HTR-8/SVneo (cell line): ENCODE results near the gene C9orf152.
"Not testable (repeated sequence)": the region's sequence is repeated elsewhere in the genome, so short reads cannot be mapped to it uniquely, and the experiment has no call there.

Source experiments
- DNase-seq: peaks from one replicate; pipeline ENCODE4 v3.0.0; 2011; ENCODE audit warnings: low spot score, mixed read lengths; ENCODE audit not compliant: insufficient read length
- FAIRE-seq: peaks from 2 replicates; lab custom pipeline; 2011; peaks lifted over from hg19 to GRCh38; lab: Jason Lieb, UNC

Gene C9orf152

DNA sequence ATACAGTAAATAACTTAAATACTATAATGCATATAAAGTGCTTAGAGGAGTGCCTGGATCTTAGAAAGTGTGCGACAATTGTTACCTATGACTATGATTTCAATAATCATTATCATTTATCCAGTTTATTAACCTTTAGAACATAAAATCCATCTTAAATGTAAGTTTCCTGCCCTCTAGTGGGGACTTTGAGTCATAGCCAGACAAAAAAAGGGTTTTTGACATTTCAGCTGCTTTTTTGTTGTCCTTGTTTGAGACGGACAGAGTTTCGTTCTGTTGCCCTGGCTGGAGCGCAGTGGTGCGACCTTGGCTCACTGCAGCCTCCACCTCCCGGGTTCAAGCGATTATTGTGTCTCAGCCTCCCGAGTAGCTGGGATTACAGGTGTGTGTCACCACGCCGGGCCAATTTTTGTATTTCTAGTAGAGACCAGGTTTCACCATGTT is 9.7 kb upstream of the C9orf152 start:
- DNase-seq (peak; percentile 26), FAIRE-seq (no peak)

DNA sequence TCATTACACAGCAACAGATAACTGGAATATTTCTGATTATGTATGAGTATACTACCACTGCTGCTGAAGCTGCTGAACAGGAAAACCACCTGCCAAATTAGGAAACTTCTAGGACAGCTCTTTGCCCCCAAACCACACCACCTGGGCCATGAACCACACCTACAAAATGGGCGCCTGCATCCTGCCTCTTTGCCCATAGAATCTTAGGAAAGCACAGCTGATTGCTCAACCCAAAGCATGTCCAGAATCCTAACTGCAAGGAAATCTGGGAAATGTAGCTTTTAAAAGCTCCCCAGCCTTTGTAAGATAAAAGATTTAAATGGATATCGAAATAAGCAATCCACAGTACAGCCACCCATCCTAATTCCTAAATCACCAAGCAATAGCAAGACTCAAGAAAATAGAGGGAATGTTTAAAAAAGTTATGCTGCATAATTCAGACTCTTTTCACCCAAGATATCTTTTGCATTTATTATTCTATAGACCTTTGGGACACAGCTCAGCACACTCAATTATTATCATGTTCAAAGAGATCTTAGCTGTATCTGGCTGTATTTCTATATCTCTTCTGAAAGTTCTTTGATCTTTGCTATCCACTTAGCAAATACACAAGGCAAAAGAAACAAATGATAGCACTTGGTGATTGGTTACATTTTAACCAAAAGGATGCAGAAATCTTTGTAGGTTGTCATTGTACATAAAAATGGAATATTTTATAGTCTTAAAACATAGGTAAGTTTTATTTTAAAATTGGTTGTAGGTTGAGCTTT is 6.8 kb upstream of the C9orf152 start:
- FAIRE-seq (no peak), DNase-seq (no peak)

DNA sequence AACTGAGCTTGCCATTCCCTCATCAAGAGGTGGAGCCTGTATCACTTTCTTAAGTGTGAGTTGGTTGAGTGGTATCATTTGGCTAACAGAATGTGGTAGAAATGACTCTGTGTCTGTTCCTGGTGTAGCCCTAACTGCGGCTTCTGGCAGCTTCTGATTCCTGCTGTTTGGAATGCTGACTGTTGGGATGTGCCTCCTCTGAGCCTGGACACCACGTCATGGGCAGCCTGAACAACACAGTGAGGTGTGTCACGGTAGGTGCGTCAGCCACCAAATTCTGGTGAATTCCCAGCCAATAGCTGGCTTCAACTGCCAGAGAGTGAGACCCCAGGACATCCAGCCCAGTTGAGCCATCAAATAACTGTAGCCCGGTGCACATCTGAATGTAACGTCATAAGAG is 6.1 kb upstream of the C9orf152 start:
- DNase-seq (no peak), FAIRE-seq (no peak)

DNA sequence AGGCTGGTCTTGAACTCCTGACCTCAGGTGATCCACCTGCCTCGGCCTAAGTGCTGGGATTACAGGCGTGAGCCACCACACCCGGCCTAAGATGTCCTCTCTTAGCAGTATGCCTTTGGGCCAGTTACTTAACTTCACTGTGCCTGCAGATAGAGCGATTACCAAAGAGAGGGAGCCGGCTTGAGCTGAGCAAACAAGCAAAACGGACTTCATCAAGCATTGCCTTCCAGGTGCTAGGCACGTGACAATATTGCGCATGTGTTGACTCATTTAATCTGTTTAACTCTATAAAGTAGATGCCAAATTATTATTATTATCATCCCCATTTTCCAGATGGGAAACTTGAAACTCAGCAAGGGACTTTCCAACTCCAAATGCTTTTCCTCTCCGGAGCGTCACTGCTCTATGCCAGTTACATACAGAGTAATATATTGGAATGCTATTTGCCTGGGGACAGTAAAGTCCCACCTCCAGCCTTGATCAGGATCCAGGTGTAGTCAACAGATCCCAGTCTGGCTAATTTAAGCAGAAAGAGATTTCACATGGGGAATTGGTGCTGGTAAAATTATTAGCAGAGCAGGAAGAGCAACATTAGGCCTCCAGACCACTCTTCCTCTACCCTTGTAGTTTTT is 5.6 kb upstream of the C9orf152 start:
- FAIRE-seq = no peak
- DNase-seq = no peak

- FAIRE-seq = no peak
- no peak for DNase-seq
Measured at GRCh38 chr9:110207071-110207641, 803 bp downstream of the C9orf152 start.

- no peak for FAIRE-seq
- DNase-seq = no peak
Measured at GRCh38 chr9:110206389-110206788, 1.6 kb downstream of the C9orf152 start.

GRCh38 chr9:110205612-110206011 is 2.3 kb downstream of the C9orf152 start:
- FAIRE-seq, DNase-seq: not testable (repeated sequence)

- no peak for DNase-seq
Measured at GRCh38 chr9:110202232-110202631, 5.7 kb downstream of the C9orf152 start.

DNA sequence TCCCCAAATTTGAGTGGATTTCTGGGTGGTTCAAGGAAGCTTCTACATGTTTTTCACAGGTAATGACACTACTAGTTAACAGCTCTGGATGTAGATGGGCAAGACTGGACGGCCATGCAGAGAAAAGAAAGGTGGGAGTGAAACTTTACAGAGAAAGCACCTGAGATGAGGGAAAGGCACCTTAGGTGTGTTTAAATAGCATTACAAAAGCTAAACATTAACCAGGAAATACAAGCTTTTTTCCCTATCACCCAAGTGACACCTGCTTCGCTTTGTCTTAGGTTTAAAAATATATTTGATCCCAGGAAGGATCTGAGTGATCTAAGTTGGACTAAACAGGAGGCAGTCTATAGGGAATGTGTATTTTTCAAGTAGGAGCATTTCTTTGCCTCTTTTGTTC is 8.3 kb downstream of the C9orf152 start:
- DNase-seq (no peak), FAIRE-seq (no peak)

More at GRCh38 chr9:110202232-110202631, 5.7 kb downstream of the C9orf152 start:
- FAIRE-seq = no peak

DNA sequence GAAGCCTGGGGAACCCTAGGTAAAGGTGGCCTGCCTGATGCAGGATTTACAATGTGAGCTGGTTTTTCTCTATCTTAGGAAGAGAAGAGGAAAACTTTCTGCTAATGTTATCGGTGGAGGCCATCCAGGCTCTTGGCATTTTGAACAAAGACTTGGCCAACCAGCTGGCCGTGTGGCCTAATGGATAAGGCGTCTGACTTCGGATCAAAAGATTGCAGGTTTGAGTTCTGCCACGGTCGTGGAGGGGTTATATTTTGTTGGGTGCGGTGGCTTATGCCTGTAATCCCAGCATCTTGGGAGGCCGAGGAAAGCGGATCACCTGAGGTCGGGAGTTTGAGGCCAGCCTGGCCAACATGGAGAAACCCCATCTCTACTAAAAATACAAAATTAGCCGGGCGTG is 9.6 kb downstream of the C9orf152 start:
- FAIRE-seq (no peak), DNase-seq (no peak)

DNA sequence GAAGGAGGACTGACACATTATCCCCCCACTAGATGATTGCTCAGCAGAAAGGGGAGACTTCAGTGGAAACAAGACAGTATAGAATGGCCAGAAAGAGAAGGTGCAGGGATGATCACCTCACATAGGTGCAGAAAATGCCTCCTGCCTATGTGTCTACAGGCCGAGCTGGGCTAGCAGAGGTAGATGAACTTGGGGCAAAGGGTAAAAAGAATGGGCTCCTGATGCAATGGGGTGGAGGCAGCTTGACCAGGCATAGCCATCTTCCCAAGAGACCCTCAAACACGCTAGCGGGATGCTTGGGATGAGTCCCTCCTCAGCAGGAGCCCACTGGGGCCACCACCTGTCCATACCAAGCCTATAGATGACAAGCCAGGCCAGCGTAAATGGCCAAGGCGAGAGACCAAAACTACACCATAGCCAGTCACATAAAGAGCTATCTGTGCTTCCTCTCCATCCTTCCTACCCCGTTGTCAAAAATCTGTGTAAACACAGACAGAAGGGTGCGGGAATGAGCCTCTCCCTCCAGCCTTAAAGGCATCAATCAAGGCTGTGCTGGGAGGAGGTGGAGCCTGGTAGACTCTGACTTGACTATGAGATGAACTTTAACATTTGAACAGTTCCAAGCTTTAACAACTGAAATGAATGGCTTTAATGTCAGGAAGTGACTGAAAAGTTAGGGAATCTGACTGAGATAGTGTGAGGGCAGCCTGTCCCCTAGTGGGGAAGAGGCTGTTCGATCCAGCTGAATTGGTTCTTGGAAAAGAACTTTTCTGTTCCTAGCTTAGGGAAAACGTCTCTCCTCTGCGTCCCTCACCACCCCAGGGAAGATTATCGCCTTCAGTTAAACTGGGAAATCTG is 10.4 kb downstream of the C9orf152 start:
- FAIRE-seq = no peak
- DNase-seq = no peak

GRCh38 chr9:110196084-110196499 is 11.9 kb downstream of the C9orf152 start:
- FAIRE-seq, DNase-seq: not testable (repeated sequence)

- DNase-seq = peak; percentile 27
Measured at GRCh38 chr9:110192531-110193261, 15.3 kb downstream of the C9orf152 start.

DNA sequence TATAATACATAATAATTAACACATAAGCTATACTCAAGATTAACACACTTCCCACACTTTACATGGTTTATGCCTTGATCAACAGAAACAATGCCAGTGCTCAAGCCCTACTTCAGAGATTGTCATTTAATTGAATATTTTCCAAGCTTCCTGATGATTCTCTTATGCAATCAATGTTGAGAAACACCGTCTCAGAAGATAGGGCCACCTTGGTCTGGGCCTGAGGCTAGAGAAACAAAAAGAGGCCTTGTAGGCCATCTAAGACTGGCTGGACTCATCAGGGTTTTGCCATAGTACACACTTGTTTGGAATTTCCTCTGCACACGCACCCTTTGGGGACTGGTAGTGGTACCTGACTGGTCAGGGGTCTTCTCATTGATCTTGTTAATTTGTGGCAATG is 16.3 kb downstream of the C9orf152 start:
- no peak for DNase-seq
- no peak for FAIRE-seq

More at GRCh38 chr9:110192531-110193261, 15.3 kb downstream of the C9orf152 start:
- FAIRE-seq = no peak

- no peak for FAIRE-seq
Measured at GRCh38 chr9:110189559-110190320, 18.2 kb downstream of the C9orf152 start.

DNA sequence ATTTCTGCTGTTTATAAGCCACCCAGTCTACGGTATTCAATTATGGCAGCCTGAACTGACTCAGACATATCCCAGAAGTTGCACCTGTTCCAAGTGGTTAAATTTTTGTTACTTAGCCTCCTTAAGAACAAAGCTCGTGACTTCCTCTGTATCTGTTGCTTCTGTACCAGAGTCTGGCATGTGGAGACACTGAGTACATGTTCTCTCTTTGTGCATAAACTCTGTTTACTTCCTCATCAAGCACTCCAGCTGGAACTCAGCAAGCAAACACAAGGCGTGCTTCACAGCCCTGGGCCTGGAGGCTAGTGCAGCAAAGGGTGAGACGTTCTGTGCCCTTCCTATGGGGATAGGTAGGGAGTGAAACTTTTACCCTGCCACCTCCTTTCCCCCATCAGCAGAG is 19.0 kb downstream of the C9orf152 start:
- DNase-seq (no peak), FAIRE-seq (no peak)

More at GRCh38 chr9:110189559-110190320, 18.2 kb downstream of the C9orf152 start:
- no peak for DNase-seq

GRCh38 chr9:110188101-110188500 is 19.9 kb downstream of the C9orf152 start:
- FAIRE-seq (no peak), DNase-seq (no peak)

DNA sequence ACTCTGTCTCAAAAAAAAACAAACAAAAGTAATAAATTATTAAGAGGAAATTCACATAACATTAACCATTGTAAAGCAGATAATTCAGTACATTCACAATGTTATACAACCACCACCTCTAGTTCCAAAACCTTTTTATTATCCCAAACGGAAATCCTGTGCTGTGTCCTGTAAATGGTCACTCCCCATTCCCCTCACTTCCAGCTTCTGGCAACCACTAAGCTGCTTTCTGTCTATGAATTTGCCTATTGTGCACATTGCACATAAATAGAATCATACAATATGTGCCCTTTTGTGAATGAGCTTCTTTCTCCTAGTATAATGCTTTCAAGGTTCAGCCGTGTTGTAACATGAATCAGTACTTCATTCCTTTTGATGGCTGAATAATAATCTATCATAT is 20.8 kb downstream of the C9orf152 start:
- FAIRE-seq (no peak), DNase-seq (no peak)

- DNase-seq = no peak
- FAIRE-seq = no peak
Measured at GRCh38 chr9:110186254-110186653, 21.7 kb downstream of the C9orf152 start.
